ENCODE data around the gene OMP.

The OMP gene

GRCh38 chr11:77100166-77101042, 2.2 kb upstream of the OMP start:
- no peak overlapping the region for H3K4me3 ChIP-seq (ENCODE audit: low read depth, low read length)
- TF ChIP-seq, protein P1, sequence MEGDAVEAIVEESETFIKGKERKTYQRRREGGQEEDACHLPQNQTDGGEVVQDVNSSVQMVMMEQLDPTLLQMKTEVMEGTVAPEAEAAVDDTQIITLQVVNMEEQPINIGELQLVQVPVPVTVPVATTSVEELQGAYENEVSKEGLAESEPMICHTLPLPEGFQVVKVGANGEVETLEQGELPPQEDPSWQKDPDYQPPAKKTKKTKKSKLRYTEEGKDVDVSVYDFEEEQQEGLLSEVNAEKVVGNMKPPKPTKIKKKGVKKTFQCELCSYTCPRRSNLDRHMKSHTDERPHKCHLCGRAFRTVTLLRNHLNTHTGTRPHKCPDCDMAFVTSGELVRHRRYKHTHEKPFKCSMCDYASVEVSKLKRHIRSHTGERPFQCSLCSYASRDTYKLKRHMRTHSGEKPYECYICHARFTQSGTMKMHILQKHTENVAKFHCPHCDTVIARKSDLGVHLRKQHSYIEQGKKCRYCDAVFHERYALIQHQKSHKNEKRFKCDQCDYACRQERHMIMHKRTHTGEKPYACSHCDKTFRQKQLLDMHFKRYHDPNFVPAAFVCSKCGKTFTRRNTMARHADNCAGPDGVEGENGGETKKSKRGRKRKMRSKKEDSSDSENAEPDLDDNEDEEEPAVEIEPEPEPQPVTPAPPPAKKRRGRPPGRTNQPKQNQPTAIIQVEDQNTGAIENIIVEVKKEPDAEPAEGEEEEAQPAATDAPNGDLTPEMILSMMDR (IDR thresholded peaks at IDR 0.05; ENCODE audit: low read depth, low read length) = no peak

GRCh38 chr11:77101043-77101537, 1.6 kb upstream of the OMP start:
- H3K4me3 ChIP-seq (ENCODE audit: low read depth, low read length) = no peak overlapping the region
- TF ChIP-seq, protein P1 (IDR thresholded peaks at IDR 0.05; ENCODE audit: low read depth, low read length) = no peak; the same call in none of the 2 replicates

DNA sequence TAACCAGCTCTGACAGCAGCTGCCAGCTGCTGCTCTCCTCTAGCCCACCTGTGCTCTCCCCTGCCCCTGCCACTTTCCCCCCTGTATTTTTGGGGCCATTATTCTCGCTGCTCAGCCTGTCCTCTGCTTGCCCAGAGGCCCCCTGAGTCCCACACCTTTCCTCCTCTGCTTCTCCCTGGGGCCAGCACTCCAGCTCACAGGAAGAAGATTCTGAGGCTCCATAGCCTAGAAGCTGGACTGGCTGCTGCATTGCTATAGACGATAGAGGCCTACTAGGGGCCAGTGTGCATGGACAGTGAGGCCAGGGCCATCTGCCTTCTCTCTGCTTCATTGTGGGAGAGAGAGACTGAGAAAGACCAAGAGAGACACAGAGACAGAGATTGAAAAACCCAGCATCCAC, 679 bp downstream of the OMP start:
- TF ChIP-seq, protein P1 (IDR thresholded peaks at IDR 0.05; ENCODE audit: low read depth, low read length) = no peak
- H3K4me3 ChIP-seq (ENCODE audit: low read depth, low read length) = no peak overlapping the region

- H3K4me3 ChIP-seq (ENCODE audit: low read depth, low read length) = no peak overlapping the region
- TF ChIP-seq, protein P1 (IDR thresholded peaks at IDR 0.05; ENCODE audit: low read depth, low read length) = no peak
These were observed 2.1 kb downstream of the OMP start for GRCh38 chr11:77104727-77105126.

- TF ChIP-seq, protein P1 (IDR thresholded peaks at IDR 0.05; ENCODE audit: low read depth, low read length) = no peak
- H3K4me3 ChIP-seq (ENCODE audit: low read depth, low read length) = no peak overlapping the region
These were observed 3.7 kb downstream of the OMP start for GRCh38 chr11:77106321-77106720.

GRCh38 chr11:77106759-77107158, 4.1 kb downstream of the OMP start:
- TF ChIP-seq, protein P1 (IDR thresholded peaks at IDR 0.05; ENCODE audit: low read depth, low read length) = no peak

DNA sequence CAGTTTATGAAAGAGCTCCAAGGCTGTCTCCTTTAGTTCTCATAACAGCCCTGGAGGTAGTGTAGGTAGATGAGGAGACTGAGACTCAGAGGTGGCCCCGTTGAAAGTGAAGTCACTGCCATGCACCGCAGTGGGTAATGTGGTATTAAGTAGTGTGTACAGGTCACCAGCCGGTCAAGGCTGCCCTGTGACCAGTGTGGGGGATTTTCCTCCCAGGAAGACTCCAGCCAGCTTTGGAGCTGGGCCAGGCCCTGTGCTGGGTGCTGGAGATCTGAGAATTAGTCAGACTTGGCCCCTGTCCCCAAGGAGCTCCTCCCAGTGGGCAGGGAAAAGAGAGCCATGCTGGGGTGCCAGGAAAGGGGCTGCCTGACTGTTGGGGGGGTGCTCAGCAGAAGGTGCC, 5.3 kb downstream of the OMP start:
- no peak overlapping the region for H3K4me3 ChIP-seq (ENCODE audit: low read depth, low read length)
- TF ChIP-seq, protein P1 (IDR thresholded peaks at IDR 0.05; ENCODE audit: low read depth, low read length) = no peak

More at GRCh38 chr11:77106759-77107158, 4.1 kb downstream of the OMP start:
- no peak overlapping the region for H3K4me3 ChIP-seq (ENCODE audit: low read depth, low read length)
